GM13976 (cell line): ENCODE results near the gene BRCC3.
A peak's percentile ranks its signal among the peaks of the same experiment; 100 is the strongest.

Experiments
- DNase-seq: peaks from one replicate; pipeline ENCODE4 v3.0.0; 2012; ENCODE audit warnings: low spot score
- in situ Hi-C: fragments of 300-500 bp; cut with MboI; formaldehyde crosslinking; loops from one replicate; pipeline ENCODE4 v1.12.0; 2022; ENCODE audit warnings: low sequenced_read_pairs, mixed read lengths, inconsistent platforms; ENCODE audit not compliant: unreplicated experiment
- TF ChIP-seq, protein P1 (sequence below): IDR thresholded peaks from 2 replicates; pipeline ENCODE4 v1.5.1; 2012; ENCODE audit warnings: borderline replicate concordance, mild to moderate bottlenecking; ENCODE audit not compliant: insufficient read depth; ENCODE audit errors: extremely low read depth, missing control alignments, control extremely low read depth

Gene BRCC3

DNA sequence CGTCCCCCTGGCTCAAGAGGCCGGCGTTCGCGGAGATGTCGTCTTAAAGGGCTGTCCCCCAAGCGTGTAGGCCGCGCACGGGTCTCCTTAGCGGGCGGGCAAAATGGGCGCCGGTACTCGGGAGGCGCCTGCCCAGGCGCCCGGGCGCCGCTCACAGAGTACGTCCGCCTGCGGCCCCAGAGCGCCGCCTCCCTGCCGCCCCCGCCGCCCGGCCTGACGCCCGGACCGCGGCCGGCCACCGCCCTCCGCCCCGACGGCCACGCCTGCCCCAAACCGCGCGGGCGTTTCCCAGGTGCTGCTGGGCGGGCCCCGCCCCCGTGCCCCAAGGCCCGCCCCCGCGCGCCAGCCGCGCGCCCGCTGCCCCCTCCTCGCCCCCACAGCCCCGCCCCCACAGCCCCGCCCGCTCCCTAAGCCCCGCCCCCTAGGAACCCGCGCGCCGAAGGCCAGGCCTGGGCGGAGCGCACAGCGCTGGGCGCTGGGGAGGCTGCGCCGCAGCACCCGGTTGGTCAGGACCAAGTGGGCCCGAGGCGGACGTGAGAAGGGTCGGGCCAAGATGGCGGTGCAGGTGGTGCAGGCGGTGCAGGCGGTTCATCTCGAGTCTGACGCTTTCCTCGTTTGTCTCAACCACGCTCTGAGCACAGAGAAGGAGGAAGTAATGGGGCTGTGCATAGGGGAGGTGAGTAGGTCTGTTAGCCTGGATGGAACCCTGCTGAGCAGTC lies at the start of gene BRCC3, which contains the start of the genes CMC4 and MTCP1:
BRCC3 (plus strand) TSS at position 534 of the 719 bp plus-strand sequence; CDS start at position 554, 20 bp downstream.
CMC4 (minus strand) TSS at position 162 of the 719 bp plus-strand sequence. CDS start 7,113 bp downstream, outside the sequence.
MTCP1 (minus strand) TSS at position 162 of the 719 bp plus-strand sequence. CDS start 5,126 bp downstream, outside the sequence.
- in situ Hi-C loops = no loop called here
- TF ChIP-seq, protein P1, sequence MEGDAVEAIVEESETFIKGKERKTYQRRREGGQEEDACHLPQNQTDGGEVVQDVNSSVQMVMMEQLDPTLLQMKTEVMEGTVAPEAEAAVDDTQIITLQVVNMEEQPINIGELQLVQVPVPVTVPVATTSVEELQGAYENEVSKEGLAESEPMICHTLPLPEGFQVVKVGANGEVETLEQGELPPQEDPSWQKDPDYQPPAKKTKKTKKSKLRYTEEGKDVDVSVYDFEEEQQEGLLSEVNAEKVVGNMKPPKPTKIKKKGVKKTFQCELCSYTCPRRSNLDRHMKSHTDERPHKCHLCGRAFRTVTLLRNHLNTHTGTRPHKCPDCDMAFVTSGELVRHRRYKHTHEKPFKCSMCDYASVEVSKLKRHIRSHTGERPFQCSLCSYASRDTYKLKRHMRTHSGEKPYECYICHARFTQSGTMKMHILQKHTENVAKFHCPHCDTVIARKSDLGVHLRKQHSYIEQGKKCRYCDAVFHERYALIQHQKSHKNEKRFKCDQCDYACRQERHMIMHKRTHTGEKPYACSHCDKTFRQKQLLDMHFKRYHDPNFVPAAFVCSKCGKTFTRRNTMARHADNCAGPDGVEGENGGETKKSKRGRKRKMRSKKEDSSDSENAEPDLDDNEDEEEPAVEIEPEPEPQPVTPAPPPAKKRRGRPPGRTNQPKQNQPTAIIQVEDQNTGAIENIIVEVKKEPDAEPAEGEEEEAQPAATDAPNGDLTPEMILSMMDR = no peak
- DNase-seq = peak; percentile 88

DNA sequence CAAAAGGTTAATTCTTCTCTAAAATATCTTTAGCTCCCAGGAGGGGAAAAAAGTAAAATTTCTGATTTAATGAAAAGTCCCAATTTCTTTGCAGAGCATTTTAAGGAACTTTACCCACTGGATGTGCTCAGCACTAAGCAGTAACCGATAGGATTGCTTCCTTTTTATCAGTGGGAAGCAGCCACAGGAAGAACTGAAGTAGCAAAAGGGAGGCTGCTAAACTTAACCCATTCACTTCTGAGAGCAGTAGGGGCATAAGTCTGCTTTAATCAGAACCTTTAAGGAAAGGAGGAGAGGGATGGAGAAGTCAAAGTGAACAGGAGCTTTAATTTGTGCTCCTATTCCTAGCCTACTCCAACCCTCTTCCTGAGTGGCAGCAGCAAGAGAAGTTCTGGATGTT lies 48.7 kb upstream of the BRCC3 start, which contains the start of gene F8:
F8 (minus strand) TSS at position 139 of the 400 bp plus-strand sequence. CDS start 171 bp downstream, outside the sequence.
- DNase-seq = no peak
- in situ Hi-C loops = no loop called here
- TF ChIP-seq, protein P1 = no peak

DNA sequence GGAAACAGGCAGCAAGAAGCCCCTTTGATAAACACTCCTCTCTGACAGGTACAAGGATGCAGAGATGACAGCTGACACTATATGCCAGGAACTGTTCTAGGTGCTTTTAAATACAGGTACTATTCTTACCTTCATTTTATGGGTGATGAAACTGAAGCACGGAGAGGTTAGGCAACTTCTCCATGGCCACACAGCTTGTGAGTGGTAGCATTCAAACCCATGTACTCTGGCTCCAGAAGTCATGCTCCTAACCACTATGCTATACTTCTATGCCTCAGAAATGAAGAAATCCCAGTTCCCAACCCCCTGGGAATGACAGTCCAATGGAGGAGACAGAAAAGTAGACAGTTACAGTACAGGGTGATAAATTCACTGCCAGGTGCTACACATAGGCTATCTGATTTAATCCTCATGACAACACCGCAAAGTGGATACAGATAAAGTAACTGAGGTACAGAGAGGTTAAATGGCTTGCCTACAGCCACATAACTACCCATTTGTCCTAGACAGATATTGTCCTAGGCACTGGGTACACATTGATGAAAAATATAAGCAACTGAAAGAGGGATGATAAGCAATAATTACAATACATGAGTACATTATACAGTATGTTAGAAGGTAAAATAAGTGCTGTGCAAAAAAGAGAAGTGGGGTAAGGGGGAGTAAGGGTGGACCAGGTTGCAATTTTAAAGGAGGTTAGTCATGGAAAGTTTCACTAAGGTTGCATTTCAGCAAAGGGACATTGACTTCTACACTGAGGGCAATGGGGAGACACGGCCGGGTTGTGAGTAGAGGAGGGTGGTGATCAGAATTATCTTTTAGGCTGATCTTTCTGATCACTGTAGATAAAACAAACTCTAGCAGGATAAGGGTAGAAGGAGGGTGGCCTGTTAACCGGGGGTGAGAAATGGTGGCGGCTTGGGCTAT lies 47.1 kb upstream of the BRCC3 start:
- TF ChIP-seq, protein P1 = no peak
- in situ Hi-C loops = no loop called here
- no peak for DNase-seq

DNA sequence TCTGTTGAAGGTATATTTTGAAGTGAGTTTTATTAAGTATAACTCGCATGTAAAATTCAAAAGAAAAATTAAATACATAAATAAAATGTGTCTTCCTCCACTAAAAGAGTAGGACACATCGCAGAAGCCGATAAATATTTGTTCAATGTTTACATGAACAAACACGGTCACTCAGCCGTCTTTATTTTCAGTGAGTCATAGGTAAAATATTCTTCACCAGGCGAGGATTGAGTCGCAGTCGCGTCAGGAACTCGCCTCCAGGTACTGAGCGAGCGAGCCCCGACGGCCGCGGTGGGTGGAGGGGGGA lies 44.9 kb upstream of the BRCC3 start:
- in situ Hi-C loops = no loop called here
- DNase-seq = no peak

DNA sequence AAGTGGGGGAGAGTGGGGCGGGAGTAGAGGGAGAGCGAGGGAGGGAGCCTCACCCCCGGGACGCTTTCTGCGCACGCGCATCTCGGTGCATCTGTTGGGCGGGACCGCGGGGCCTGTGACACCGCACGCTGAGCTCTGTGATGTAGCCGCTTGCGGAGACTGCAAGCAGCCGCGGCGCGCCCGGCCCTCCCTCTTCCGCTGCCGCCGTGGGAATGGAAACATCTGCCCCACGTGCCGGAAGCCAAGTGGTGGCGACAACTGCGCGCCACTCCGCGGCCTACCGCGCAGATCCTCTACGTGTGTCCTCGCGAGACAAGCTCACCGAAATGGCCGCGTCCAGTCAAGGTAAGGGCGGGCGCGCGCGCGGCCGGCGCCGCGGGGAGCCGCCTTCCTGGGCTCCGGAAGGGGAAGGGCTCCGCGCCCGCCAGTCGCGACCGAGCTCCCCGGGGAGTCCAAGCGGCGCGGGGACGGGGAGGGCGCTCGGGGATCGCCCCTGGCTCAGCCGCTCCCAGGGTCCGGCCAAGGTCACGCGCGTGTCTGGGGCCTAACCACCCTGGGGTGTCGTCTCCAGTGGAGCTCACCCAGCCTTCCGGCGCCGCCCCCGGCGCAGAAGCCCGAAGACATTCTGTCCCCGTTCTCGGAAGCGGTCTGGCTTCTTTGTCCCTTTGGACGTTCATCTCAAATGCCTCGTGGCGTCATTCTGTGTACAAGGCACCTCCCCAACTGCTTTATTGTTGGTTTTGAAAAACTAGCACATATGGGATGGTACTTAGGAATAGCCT lies 44.4 kb upstream of the BRCC3 start, which contains the start of gene FUNDC2:
FUNDC2 (plus strand) TSS at position 118 of the 782 bp plus-strand sequence; CDS start at position 213, 95 bp downstream.
- in situ Hi-C loops = no loop called here
- TF ChIP-seq, protein P1 = no peak
- DNase-seq = peak; percentile 87

More for the DNA sequence above, 44.9 kb upstream of the BRCC3 start:
- TF ChIP-seq, protein P1 = no peak
